NK-92 treated with Interleukin-12 subunit alpha and Interleukin-12 subunit beta, amount 100 ng/mL, for 24 hours (cell line): ENCODE measurements around the gene CDKN2B-AS1.

ENCODE experiments used
- DNase-seq: peaks from one replicate; lab custom pipeline; 2025; lab: John Stamatoyannopoulos, UW

The CDKN2B-AS1 gene

GRCh38 chr9:22005702-22006606 lies 11.4 kb downstream of the CDKN2B-AS1 start:
- DNase-seq: no peak

GRCh38 chr9:22008384-22008716 lies 13.8 kb downstream of the CDKN2B-AS1 start:
- no peak for DNase-seq

- no peak for DNase-seq
Measured at GRCh38 chr9:22008717-22009505, 14.3 kb downstream of the CDKN2B-AS1 start, which contains the start of gene CDKN2B. CDKN2B (minus strand) TSS chr9:22009305; CDS start chr9:22008953, 352 bp downstream.

DNA sequence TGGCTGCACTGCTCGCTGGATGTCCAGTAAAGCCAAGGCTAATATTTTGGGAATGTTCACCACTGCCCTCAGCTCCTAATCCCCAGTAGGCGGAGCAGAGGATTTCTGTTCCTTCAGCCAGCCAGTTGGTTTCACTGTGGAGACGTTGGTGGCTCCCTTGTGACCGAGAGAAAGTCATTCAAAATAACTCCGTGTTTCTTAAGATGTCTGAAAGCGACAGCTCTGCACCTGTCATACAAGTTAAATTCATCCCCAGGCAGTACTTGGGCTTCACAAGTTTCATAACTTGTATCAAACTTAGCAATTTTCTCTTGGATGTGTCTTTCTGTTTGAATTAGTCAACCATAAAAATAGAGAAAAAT lies 14.9 kb downstream of the CDKN2B-AS1 start:
- DNase-seq: no peak

DNA sequence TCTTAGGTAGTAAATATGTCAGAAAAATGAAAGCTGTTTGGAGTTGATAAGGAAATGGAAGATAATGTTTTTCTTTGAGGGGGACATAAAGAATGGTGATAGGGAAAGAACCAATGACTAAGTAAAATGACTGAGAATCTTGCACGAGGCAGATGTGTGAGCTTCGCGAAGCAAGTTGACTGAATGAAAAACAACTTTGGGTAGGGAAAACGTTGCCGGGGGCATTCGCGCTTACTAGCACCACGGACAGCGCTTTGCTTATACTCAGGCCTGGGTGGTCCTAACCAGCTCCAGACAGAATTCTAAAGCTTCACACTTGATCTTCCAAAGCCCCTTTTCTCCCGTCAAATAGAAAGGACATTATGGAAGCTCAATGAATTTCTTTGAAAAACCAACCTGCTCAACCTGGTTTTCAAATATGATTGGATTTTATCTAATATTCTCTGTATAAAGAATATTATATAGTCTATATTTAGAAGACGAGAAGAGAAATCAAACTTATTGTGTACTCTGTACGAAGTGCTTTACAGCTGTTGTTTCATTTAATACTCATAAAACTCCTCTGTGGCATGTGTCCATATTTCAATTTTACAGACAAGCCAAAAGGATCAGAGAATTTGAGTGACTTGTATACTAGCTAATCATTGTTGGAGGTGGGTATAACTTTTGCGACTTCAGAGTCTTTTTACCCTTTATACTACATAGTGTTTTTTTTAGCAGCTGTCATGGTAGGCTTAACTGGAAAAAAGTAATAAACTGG lies 16.5 kb downstream of the CDKN2B-AS1 start:
- DNase-seq: no peak

DNA sequence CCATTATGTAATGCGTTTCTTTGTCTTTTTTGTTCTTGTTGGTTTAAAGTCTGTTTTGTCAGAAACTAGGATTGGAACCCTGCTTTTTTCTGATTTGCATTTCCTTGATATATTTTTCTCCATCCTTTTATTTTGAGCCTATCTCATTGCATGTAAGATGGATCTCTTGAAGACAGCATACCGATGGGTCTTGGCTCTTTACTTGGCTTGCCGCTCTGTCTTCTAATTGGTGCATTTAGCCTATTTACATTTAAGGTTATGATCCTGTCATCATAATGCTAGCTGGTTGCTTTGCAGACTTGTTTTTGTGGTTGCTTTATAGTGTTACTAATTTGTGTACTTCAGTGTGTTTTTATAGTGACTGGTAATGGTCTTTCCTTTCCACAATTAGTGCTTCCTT lies 27.8 kb downstream of the CDKN2B-AS1 start:
- no peak for DNase-seq

- no peak for DNase-seq
Measured at GRCh38 chr9:22026696-22027095, 32.1 kb downstream of the CDKN2B-AS1 start.

GRCh38 chr9:22028394-22028793 lies 33.8 kb downstream of the CDKN2B-AS1 start:
- no peak for DNase-seq

DNA sequence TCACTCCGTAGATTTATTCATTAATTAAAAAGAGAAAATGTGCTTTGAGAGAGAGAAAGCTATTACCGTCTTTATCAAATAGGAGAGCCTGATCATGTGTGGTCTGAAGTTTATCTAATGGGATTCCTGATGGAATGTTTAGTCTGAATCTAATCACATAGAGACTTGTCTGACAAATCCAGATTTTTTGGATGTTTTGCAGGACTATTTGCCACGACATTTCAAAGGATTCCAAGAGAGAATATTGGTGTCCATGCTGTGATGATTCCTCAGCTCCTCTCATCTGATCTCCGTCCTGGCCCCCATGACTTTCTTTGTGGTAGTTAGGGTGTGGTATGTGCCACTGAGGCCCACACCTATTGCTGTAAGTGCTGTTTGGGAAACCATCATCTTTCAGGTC lies 34.6 kb downstream of the CDKN2B-AS1 start:
- DNase-seq: no peak

GRCh38 chr9:22030101-22030598 lies 35.6 kb downstream of the CDKN2B-AS1 start:
- no peak for DNase-seq

DNA sequence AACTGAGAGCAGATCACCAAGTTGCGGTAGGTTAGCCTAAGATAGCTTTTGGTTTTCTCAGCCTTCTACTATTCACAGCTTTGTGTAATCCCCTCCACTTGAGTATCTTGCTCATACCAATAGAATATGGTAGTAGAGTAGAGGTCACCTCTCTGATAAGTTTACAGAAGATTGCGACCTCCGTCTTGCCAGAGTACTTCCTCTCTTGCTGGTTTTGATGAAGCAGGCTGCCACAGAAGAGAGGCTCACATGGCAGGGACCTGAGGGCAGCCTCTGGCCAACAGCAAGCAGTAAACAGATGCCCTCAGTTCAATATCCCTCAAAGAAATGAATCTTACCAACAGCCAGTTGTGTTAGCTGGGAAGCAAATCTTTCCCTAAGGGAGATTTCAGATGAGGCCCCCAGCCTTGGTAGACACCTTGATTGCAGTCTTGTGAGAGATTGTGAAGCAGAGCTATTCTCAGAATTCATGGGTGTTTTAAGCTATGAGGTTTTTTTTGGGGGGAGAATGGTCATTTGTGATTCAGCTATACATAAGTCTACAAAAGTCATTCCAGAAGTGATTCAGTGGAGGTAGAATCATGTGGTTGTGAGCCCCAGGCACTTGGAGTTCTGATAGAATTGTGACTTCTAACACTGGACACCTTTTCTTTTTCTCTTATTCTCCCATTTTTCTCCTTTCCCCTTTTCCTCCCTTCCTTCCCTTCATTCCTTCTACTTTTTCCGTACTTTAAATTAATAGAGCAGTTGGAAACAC lies 37.2 kb downstream of the CDKN2B-AS1 start:
- DNase-seq: no peak

GRCh38 chr9:22033012-22033630 lies 38.5 kb downstream of the CDKN2B-AS1 start:
- DNase-seq: no peak

DNA sequence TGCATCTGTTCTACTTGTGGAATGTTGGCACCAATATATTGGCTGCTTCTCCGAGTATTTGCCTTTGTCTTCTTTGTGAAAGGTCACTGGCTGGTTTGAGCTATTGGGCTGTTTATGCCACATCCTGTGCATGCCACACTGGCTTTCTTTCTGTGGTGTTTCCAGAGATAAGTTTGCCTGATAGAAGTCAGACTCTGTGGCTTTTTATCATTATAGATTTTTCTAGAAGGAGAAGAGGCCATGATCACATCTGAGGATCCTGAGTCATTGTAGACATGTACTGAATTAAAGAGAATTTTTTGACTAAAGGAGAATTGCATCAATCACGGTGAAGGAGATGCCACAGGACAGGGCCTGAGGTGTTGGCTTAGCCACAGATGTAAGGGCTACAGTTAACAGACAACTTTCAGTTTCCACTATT lies 41.0 kb downstream of the CDKN2B-AS1 start:
- peak; percentile 34 for DNase-seq

DNA sequence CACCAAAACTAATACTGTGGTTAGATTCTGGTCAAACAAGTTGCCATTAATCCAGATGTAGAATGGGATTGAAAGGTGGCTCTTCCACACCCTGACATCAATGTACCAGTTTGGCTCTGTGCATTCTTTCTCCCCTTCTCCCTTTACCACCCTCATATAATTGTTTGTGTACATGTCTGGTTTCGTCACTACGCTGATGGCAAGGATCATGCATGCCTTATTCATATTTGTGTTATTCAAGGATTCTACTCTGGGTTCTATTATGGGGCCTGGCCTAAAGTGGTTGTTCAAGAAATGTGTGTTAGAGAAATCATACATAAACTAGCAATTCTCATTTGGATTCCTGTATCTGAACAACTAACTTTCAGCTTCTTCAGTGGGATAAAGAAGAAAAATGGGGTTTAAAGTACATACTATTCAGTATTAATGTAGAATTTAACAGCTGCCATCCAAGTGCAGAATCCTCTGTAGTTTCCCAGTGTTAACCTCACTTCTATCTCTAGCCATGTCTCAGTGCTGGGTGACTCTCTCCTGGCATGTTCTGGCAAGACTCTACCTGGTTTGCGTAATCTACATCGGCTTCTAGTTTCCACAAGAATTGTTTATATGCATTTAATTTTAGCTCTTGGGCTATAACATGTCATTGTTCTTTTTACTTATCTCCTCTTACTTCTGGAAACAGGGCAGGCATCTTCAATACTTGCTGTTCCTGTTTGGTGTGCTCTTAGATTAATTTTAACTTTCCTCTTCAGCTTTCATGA lies 42.5 kb downstream of the CDKN2B-AS1 start:
- no peak for DNase-seq

- no peak for DNase-seq
Measured at GRCh38 chr9:22037954-22038690, 43.5 kb downstream of the CDKN2B-AS1 start.

DNA sequence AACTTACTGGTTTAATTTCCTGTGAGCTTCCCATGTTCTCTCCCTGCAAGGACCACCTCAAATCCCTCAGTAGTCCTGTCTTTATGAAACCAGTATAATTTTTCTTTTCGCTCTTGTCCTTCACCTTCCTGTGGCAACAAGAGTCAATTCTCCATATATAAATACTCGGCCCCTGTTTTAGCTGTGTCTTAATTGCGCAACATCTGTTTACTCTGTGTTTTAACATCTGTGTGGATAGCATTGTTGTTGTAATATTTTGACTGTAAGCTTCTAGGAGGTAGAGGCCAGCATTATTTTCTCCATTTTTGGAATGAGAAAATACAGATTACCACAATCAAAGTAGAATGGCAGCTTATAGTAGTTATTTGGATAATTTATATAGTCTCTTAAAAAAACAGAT lies 44.7 kb downstream of the CDKN2B-AS1 start:
- DNase-seq: no peak

- DNase-seq: no peak
Measured at GRCh38 chr9:22040760-22041159, 46.2 kb downstream of the CDKN2B-AS1 start.

DNA sequence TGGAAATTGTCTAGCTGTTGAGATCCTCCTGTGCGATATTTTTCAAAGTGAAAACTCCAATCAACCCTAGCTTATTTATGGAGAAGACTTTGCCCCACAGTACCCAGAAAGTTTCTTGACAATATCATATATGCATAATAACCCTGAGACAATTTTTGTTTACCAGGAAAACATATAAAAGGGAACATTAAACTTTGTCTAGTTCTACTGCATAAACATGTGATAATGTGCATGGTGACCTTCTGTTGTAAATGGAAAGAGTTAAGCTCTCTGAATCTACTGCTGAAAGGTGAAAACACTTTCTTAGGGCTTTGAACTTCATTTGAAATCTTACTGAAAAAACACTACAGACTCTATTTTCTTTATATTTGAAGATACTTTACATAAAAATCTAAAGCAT lies 46.8 kb downstream of the CDKN2B-AS1 start:
- no peak for DNase-seq

DNA sequence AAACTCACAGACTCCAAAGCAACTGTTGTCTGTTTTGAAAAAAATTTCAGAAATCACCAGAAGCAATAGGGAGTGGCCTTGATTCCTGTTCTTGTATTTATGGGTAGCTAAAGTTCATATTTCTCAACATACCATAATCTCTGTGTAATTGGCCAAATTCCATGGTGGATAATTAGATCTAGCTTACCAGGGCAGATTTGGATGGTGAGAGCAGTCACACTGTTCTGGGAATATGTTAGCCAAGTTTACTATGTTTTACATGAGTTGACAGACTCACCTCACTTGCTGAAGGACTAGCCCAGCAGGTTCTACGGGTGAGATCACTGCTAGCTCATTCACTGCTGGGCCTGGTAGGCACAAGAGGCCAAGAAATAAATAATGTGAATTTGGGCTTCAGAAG lies 47.2 kb downstream of the CDKN2B-AS1 start:
- DNase-seq: no peak

GRCh38 chr9:22043928-22044327 lies 49.3 kb downstream of the CDKN2B-AS1 start:
- no peak for DNase-seq
